Mesothelial cell of epicardium (in vitro differentiated cells): ENCODE results near the gene SUSD5. TPM values are rescaled to one million over a fixed set of nuclear protein-coding genes. Genes with fewer than 3 reads are reported as not detected.

Source experiments
- DNase-seq, 2 experiments: peaks; one replicate each; pipeline ENCODE4 v3.0.0; 2021; ENCODE audit warnings: low spot score in 2 of 2; ENCODE audit not compliant: unreplicated experiment in 2 of 2
- H3K27ac Mint-ChIP-seq: 2 replicates; pipeline ENCODE4 v1.8.0; 2021; ENCODE audit warnings: mixed read lengths
- H3K27me3 Mint-ChIP-seq: 2 replicates; pipeline ENCODE4 v1.8.0; 2021; ENCODE audit warnings: low read depth, mixed read lengths
- H3K36me3 Mint-ChIP-seq: 2 replicates; pipeline ENCODE4 v1.8.0; 2021; ENCODE audit warnings: mixed read lengths
- H3K4me1 Mint-ChIP-seq: 2 replicates; pipeline ENCODE4 v1.8.0; 2021; ENCODE audit warnings: mixed read lengths
- H3K4me3 Mint-ChIP-seq: 2 replicates; pipeline ENCODE4 v1.8.0; 2021; ENCODE audit warnings: mild to moderate bottlenecking, moderate library complexity, mixed read lengths
- H3K9me3 Mint-ChIP-seq: 2 replicates; pipeline ENCODE4 v1.8.0; 2021; ENCODE audit warnings: mixed read lengths
- total RNA-seq: library from RNA; stranded (reverse); gene quantifications from 3 replicates; pipeline ENCODE4 v1.2.1, GENCODE V29; 2021
- TF ChIP-seq, protein P1 (sequence below): fragments of 200-600 bp; sonication (generic); IDR thresholded peaks from one replicate; pipeline ENCODE4 v1.5.0; 2021; ENCODE audit warnings: antibody characterized with exemption; ENCODE audit not compliant: unreplicated experiment

Gene SUSD5
- total RNA-seq, 1 donor from 2014 or later: 1.3 TPM

DNA sequence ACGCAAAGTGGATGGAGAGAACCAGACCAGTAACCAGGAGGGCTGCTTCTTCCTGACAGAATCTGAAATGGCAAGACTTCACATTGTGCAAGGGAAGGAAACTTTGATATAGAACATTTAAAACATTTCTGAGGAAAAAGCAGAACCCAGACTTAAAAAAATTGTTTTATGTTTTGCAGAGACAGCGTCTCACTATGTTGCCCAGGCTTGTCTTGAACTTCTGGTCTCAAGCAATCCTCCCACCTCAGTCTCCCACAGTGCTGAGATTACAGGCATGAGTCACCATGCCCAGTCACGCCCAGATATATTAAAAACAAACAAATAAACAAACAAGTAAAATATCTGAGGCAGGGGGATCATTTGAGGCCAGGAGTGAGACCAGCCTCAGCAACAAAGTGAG, 58.6 kb downstream of the SUSD5 start:
- TF ChIP-seq, protein P1, sequence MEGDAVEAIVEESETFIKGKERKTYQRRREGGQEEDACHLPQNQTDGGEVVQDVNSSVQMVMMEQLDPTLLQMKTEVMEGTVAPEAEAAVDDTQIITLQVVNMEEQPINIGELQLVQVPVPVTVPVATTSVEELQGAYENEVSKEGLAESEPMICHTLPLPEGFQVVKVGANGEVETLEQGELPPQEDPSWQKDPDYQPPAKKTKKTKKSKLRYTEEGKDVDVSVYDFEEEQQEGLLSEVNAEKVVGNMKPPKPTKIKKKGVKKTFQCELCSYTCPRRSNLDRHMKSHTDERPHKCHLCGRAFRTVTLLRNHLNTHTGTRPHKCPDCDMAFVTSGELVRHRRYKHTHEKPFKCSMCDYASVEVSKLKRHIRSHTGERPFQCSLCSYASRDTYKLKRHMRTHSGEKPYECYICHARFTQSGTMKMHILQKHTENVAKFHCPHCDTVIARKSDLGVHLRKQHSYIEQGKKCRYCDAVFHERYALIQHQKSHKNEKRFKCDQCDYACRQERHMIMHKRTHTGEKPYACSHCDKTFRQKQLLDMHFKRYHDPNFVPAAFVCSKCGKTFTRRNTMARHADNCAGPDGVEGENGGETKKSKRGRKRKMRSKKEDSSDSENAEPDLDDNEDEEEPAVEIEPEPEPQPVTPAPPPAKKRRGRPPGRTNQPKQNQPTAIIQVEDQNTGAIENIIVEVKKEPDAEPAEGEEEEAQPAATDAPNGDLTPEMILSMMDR: no peak
- H3K27ac Mint-ChIP-seq: no peak overlapping the region
- H3K36me3 Mint-ChIP-seq: no peaks in the 10 kb centered on the region
- peaks cover 11% of the 10 kb centered on the region for H3K27me3 Mint-ChIP-seq
- H3K4me3 Mint-ChIP-seq: no peak overlapping the region
- no peak for DNase-seq
- H3K9me3 Mint-ChIP-seq: peaks cover 3% of the 10 kb centered on the region
- peaks cover 10% of the 10 kb centered on the region for H3K4me1 Mint-ChIP-seq

DNA sequence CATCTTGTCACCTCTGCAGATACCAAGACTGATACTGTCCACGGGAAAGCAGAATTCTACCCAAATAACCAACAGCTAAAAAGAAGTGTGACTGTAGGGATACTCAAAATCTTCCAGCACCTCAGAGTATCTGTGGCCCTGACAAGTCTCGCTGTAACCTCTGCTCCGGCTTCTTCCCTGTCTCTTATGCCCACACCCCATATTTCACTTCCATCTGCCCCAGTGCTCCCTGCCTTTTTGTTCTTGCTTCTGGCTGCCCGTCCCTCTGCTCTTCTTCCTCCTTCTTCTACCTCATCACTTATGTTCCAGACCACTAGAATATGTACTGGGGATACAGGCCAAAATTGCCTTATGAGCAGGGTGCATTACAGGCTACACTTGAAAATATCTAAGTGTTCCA, 59.4 kb downstream of the SUSD5 start:
- no peak overlapping the region for H3K4me3 Mint-ChIP-seq
- no peak overlapping the region for H3K27ac Mint-ChIP-seq

DNA sequence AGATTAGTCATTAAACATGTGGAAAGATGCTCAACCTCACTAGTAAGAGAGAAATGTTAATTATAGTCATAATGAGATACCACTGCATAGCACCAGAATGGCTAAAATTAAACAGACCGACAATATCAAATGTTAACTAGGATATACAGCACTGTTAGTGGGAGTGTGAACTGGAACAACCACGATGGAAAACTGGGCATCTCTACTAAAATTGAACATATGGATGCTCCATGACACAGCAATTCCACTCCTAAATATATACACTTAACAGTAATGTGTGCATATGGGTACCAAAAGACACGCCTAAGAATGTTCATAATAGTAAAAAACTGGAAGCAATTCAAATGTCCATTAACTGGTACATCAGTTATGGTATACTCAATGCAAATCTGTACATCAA, 63.3 kb downstream of the SUSD5 start:
- H3K36me3 Mint-ChIP-seq: no peaks in the 10 kb centered on the region
- H3K4me3 Mint-ChIP-seq: no peak overlapping the region
- TF ChIP-seq, protein P1: no peak
- no peak for DNase-seq
- no peaks in the 10 kb centered on the region for H3K9me3 Mint-ChIP-seq
- H3K4me1 Mint-ChIP-seq: peaks cover 10% of the 10 kb centered on the region
- H3K27ac Mint-ChIP-seq: no peak overlapping the region
- no peaks in the 10 kb centered on the region for H3K27me3 Mint-ChIP-seq

More for the DNA sequence above, 59.4 kb downstream of the SUSD5 start:
- no peaks in the 10 kb centered on the region for H3K36me3 Mint-ChIP-seq
- TF ChIP-seq, protein P1: no peak
- H3K9me3 Mint-ChIP-seq: peaks cover 3% of the 10 kb centered on the region
- no peak for DNase-seq
- H3K27me3 Mint-ChIP-seq: peaks cover 11% of the 10 kb centered on the region
- H3K4me1 Mint-ChIP-seq: peaks cover 10% of the 10 kb centered on the region

- H3K27ac Mint-ChIP-seq: no peak overlapping the region
- TF ChIP-seq, protein P1: no peak
- peaks cover 10% of the 10 kb centered on the region for H3K4me1 Mint-ChIP-seq
- H3K36me3 Mint-ChIP-seq: no peaks in the 10 kb centered on the region
- H3K4me3 Mint-ChIP-seq: no peak overlapping the region
- no peaks in the 10 kb centered on the region for H3K27me3 Mint-ChIP-seq
- peak in 1 of 2 experiments; percentile 20 for DNase-seq
- no peaks in the 10 kb centered on the region for H3K9me3 Mint-ChIP-seq
Observed at GRCh38 chr3:33153782-33154181, 64.8 kb downstream of the SUSD5 start.

- H3K27ac Mint-ChIP-seq: no peak overlapping the region
- H3K4me3 Mint-ChIP-seq: no peak overlapping the region
- H3K9me3 Mint-ChIP-seq: no peaks in the 10 kb centered on the region
- DNase-seq: peak in 1 of 2 experiments; percentile 19
- no peaks in the 10 kb centered on the region for H3K36me3 Mint-ChIP-seq
- TF ChIP-seq, protein P1: no peak
- peaks cover 10% of the 10 kb centered on the region for H3K4me1 Mint-ChIP-seq
- no peaks in the 10 kb centered on the region for H3K27me3 Mint-ChIP-seq
Observed at GRCh38 chr3:33152363-33153360, 65.9 kb downstream of the SUSD5 start.
